Loucy (cell line): Measurements from ENCODE around the gene MBP.

Source experiments
- CTCF ChIP-seq: fragments of 200-600 bp; sonication (generic); conservative IDR thresholded peaks from 2 replicates; pipeline ENCODE4 v1.5.1; 2014; ENCODE audit warnings: mild to moderate bottlenecking, antibody characterized with exemption, low read length
- EZH2phosphoT487 ChIP-seq: fragments of 200-600 bp; IDR thresholded peaks from 2 replicates; pipeline ENCODE4 v1.6.1; 2018; ENCODE audit warnings: antibody characterized with exemption, mild to moderate bottlenecking, moderate library complexity, borderline replicate concordance

- TF ChIP-seq CTCF (no peak), EZH2phosphoT487 (no peak)
These were observed 2.0 kb upstream of the MBP start for GRCh38 chr18:77134611-77135010.
